Natural killer cell (primary cell): ENCODE measurements around the gene TCF7L1. TPM values are rescaled to one million over a fixed set of nuclear protein-coding genes. Genes with fewer than 3 reads are reported as not detected.

Experiments
- ATAC-seq, 3 donors: fragments of 150-1000 bp in 2 of 3; fragments of 200-7000 bp in 1 of 3; cut with Tn5 transposase; 1 replicate in 1 of 3; 2 replicates in 2 of 3; pipeline ENCODE4 v1.10.0; 2021; ENCODE audit warnings: mild to moderate bottlenecking in 2 of 3, moderate library complexity in 2 of 3
- DNase-seq, 2 donors: peaks; one replicate each; pipeline versions ENCODE4 v3.0.0 to v3.0.0-alpha.2; 2013 to 2021; ENCODE audit warnings: mixed read lengths in 1 of 2
- H3K27ac ChIP-seq: one replicate; pipeline ENCODE4 v1.5.1; 2013; ENCODE audit warnings: mild to moderate bottlenecking, low read length
- H3K27me3 ChIP-seq: one replicate; pipeline ENCODE4 v1.6.1; 2013; ENCODE audit warnings: low read length; ENCODE audit not compliant: control insufficient read depth, insufficient read depth
- H3K36me3 ChIP-seq: one replicate; pipeline ENCODE4 v1.6.1; 2013; ENCODE audit warnings: low read length; ENCODE audit not compliant: control insufficient read depth, insufficient read depth
- H3K4me1 ChIP-seq: one replicate; pipeline ENCODE4 v1.6.1; 2013; ENCODE audit warnings: low read length; ENCODE audit not compliant: control insufficient read depth, insufficient read depth
- H3K4me3 ChIP-seq: one replicate; pipeline ENCODE4 v1.5.1; 2013; ENCODE audit warnings: low read length
- H3K9me3 ChIP-seq: one replicate; pipeline ENCODE4 v1.6.1; 2013; ENCODE audit warnings: low read length; ENCODE audit not compliant: control insufficient read depth, insufficient read depth
- H3K27ac Mint-ChIP-seq, 2 donors: one replicate each; pipeline ENCODE4 v1.8.0; 2022; ENCODE audit warnings: mild to moderate bottlenecking in 2 of 2, mixed read lengths in 2 of 2, moderate library complexity in 1 of 2
- H3K27me3 Mint-ChIP-seq, 2 donors: one replicate each; pipeline ENCODE4 v1.8.0; 2022; ENCODE audit warnings: low read depth in 2 of 2, mixed read lengths in 2 of 2
- H3K36me3 Mint-ChIP-seq: one replicate; pipeline ENCODE4 v1.8.0; 2022; ENCODE audit warnings: mixed read lengths
- H3K4me1 Mint-ChIP-seq, 2 donors: one replicate each; pipeline ENCODE4 v1.8.0; 2022; ENCODE audit warnings: mixed read lengths in 2 of 2
- H3K4me3 Mint-ChIP-seq: one replicate; pipeline ENCODE4 v1.8.0; 2022; ENCODE audit warnings: mild to moderate bottlenecking, moderate library complexity, mixed read lengths
- H3K9me3 Mint-ChIP-seq, 2 donors: one replicate each; pipeline ENCODE4 v1.8.0; 2022; ENCODE audit warnings: mixed read lengths in 2 of 2
- CTCF ChIP-seq: fragments of 200-600 bp; IDR thresholded peaks from one replicate; pipeline ENCODE4 v1.8.0; 2022; ENCODE audit warnings: antibody characterized with exemption
- WGBS: methylation state at CpG from one replicate; pipeline ENCODE4 v1.1.7; 2013; ENCODE audit warnings: missing lambda C conversion rate; ENCODE audit not compliant: insufficient coverage; 5-methylcytosine and 5-hydroxymethylcytosine counted together
- intact Hi-C: fragments of 100-400 bp; cut with micrococcal nuclease; formaldehyde crosslinking; loops from one replicate; pipeline ENCODE4 v1.14.2; 2022
- total RNA-seq, 4 donors: library from RNA; stranded (reverse); fragments of 120-200 nt in 1 of 4; gene quantifications; one replicate each; pipeline versions ENCODE4 v1.2.3 to v1.2.4, GENCODE V29; 2013 to 2022

Gene TCF7L1
- not detected for total RNA-seq
- not detected for total RNA-seq (2013)

DNA sequence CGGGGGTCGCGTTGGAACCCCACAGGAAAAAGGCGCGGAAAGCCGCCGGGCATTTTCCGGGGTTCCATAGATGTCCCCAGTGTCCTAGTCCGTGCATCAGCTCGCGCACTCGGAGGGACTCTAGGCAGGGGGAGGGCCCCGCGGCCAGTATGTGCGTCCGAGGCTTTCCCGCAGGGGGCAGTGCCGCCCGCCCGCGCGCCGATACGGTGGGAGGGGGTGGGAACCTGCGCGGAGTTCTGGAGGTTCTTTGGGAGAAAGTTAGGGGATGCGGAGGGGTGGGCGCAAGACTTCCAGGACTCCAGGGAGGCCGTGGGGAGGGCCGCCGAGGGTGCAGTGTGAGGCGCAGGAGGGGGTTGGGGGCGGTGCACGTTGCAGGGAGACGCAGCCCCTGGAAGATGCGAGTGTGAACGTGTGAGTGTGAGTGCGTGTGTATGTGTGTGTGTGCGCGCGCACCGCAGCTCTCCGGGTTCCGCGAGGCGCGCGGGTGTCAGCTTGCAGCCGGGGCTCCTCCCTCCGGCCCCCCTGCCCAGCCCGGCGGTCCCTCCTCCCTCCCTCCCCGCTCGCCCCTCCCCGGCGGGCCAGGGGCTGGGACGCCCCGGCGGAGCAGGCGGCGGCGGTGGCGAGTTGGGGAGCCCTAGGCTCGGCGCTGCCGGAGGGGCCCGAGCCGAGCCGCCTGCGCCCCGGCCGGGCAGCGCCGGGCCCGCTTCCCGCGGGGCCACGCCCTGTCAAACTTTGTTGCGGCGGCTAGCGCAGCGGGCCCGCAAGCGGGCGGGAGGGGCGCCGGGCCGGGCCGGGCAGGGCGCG lies at the start of gene TCF7L1:
TCF7L1 (plus strand) TSS at position 559 of the 804 bp plus-strand sequence. CDS start 293 bp downstream, outside the sequence.
- Histone ChIP-seq H3K4me1 (peaks cover 16% of the 10 kb centered on the region), H3K9me3 (no peaks in the 10 kb centered on the region), H3K4me3 (no peak within 1 kb of the TSS), H3K27ac (no peak within 1 kb of the TSS), H3K27me3 (peaks cover 39% of the 10 kb centered on the region), H3K36me3 (no peaks in the 10 kb centered on the region)
- ATAC-seq, result peak; percentile 49 to 77 (median 76)
- H3K4me1 Mint-ChIP-seq, result peaks cover 5% of the 10 kb centered on the region in 2 donors
- TF ChIP-seq CTCF, result no peak
- DNase-seq, result peak; percentile 27 to 40
- H3K27ac Mint-ChIP-seq, result no peak within 1 kb of the TSS
- WGBS, result 1% methylated on average over 91 of the region's 91 CpGs
- H3K36me3 Mint-ChIP-seq, result no peaks in the 10 kb centered on the region
- intact Hi-C loops, result no loop called here
- H3K27me3 Mint-ChIP-seq, result peaks cover 36 to 52% of the 10 kb centered on the region in 2 donors
- H3K4me3 Mint-ChIP-seq, result peak within 1 kb of the TSS; percentile 83
- no peaks in the 10 kb centered on the region for H3K9me3 Mint-ChIP-seq

DNA sequence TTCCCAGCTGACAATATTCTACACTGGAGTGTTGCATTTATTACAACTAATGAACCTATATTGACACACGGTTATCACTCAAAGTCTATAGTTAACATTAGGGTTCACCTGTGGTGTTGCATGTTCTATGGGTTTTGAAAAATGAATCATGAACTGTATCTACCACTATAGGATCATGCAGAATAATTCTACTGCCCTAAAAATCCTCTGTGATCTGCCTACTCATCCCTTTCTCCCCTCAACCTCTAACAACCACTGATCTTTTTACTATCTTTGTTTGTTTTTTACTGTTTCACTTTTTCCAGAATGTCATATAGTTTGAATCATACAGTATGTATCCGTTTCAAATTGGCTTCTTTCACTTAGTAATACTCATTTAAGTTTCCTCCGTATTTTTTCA lies 47.6 kb upstream of the TCF7L1 start:
- Mint-ChIP-seq H3K4me3 (no peak overlapping the region), H3K9me3 (peaks cover 2 to 3% of the 10 kb centered on the region in 2 donors), H3K27ac (no peak overlapping the region), H3K4me1 (peaks cover 0 to 4% of the 10 kb centered on the region in 2 donors), H3K36me3 (peaks cover 18% of the 10 kb centered on the region), H3K27me3 (peaks cover 16 to 32% of the 10 kb centered on the region in 2 donors)
- no peak overlapping the region for H3K27ac ChIP-seq
- H3K27me3 ChIP-seq, result peaks cover 11% of the 10 kb centered on the region
- 66% methylated on average over 2 of the region's 3 CpGs for WGBS
- no peaks in the 10 kb centered on the region for H3K4me1 ChIP-seq
- peaks cover 5% of the 10 kb centered on the region for H3K9me3 ChIP-seq
- ATAC-seq (no peak), DNase-seq (no peak)
- no peak overlapping the region for H3K4me3 ChIP-seq
- intact Hi-C loops, result no loop called here
- no peak for TF ChIP-seq CTCF
- no peaks in the 10 kb centered on the region for H3K36me3 ChIP-seq

- WGBS, result 71% methylated on average over 5 of the region's 5 CpGs
- peaks cover 11 to 16% of the 10 kb centered on the region in 2 donors for H3K27me3 Mint-ChIP-seq
- no peaks in the 10 kb centered on the region for H3K4me1 Mint-ChIP-seq
- H3K9me3 Mint-ChIP-seq, result peaks cover 0 to 2% of the 10 kb centered on the region in 2 donors
- Histone ChIP-seq H3K4me1 (no peaks in the 10 kb centered on the region), H3K27ac (no peak overlapping the region), H3K27me3 (peaks cover 8% of the 10 kb centered on the region), H3K4me3 (no peak overlapping the region), H3K36me3 (no peaks in the 10 kb centered on the region), H3K9me3 (no peaks in the 10 kb centered on the region)
- ATAC-seq, result no peak
- no peak overlapping the region for H3K27ac Mint-ChIP-seq
- H3K4me3 Mint-ChIP-seq, result no peak overlapping the region
- intact Hi-C loops, result no loop called here
- no peak for DNase-seq
- no peak for TF ChIP-seq CTCF
- H3K36me3 Mint-ChIP-seq, result peaks cover 5% of the 10 kb centered on the region
These were observed 45.7 kb upstream of the TCF7L1 start for GRCh38 chr2:85087541-85087940.
